Cardiac fibroblast (primary cell): ENCODE measurements around the gene TMEM184C.
A peak's percentile ranks its signal among the peaks of the same experiment; 100 is the strongest.

ENCODE experiments used
- DNase-seq, 2 donors: peaks; one replicate each; pipeline versions ENCODE4 v3.0.0 to v3.0.0-alpha.2; 2010; ENCODE audit warnings: low read depth in 2 of 2
- H3K4me3 ChIP-seq, 2 donors: replicated peaks in 1 of 2; 1 replicate in 1 of 2; 2 replicates in 1 of 2; pipeline ENCODE4 v1.5.1; 2011; ENCODE audit warnings: low read depth in 2 of 2, low read length in 2 of 2, mild to moderate bottlenecking in 2 of 2, moderate library complexity in 1 of 2
- CTCF ChIP-seq: IDR thresholded peaks from one replicate; pipeline ENCODE4 v1.5.1; 2011; ENCODE audit warnings: low read depth, mild to moderate bottlenecking, low read length, inconsistent platforms

Gene TMEM184C

GRCh38 chr4:147617173-147617840 lies at the start of gene TMEM184C:
TSS of gene TMEM184C (plus strand) at chr4:147617397. CDS start at chr4:147617957, 560 bp downstream.
- H3K4me3 ChIP-seq: peak within 1 kb of the TSS; percentile 86 to 90
- DNase-seq: peak; percentile 95
- TF ChIP-seq CTCF: no peak

GRCh38 chr4:147570616-147571015 lies 46.6 kb upstream of the TMEM184C start:
- no peak for TF ChIP-seq CTCF
- DNase-seq: peak in 1 of 2 donors; percentile 63
- H3K4me3 ChIP-seq: no peak overlapping the region

GRCh38 chr4:147571036-147571770 lies 46.0 kb upstream of the TMEM184C start:
- no peak for DNase-seq
- H3K4me3 ChIP-seq: no peak overlapping the region
- TF ChIP-seq CTCF: no peak

GRCh38 chr4:147576084-147576483 lies 41.1 kb upstream of the TMEM184C start:
- H3K4me3 ChIP-seq: no peak overlapping the region
- TF ChIP-seq CTCF: no peak
- no peak for DNase-seq

GRCh38 chr4:147578051-147578476 lies 39.1 kb upstream of the TMEM184C start:
- no peak overlapping the region for H3K4me3 ChIP-seq
- TF ChIP-seq CTCF: no peak
- DNase-seq: peak; percentile 95 to 97

- no peak for TF ChIP-seq CTCF
- no peak for DNase-seq
- no peak overlapping the region for H3K4me3 ChIP-seq
These were observed 38.6 kb upstream of the TMEM184C start for GRCh38 chr4:147578593-147578992.
